Measurements from ENCODE around the gene ADAM15. TPM values are rescaled to one million over a fixed set of nuclear protein-coding genes. Genes with fewer than 3 reads are reported as not detected.

The ADAM15 gene
- total and polyA plus RNA-seq, 2 of the 8 experiments (the other 6 are each of a cell fraction or from before 2014, with no cell fraction given), result 32.9 to 37.6 TPM

GRCh38 chr1:155076371-155076770, 25.3 kb downstream of the ADAM15 start (continued):
- TF ChIP-seq CHD7 (IDR thresholded peaks at IDR 0.05; ENCODE audit: insufficient replicate concordance, low read length), result no peak
- no peak for TF ChIP-seq KDM1A (IDR thresholded peaks at IDR 0.05; ENCODE audit: borderline replicate concordance, low read length)
- no peak for TF ChIP-seq HDAC6 (IDR thresholded peaks at IDR 0.05; ENCODE audit: low read depth, low read length)
- TF ChIP-seq NRF1 (IDR thresholded peaks at IDR 0.05; ENCODE audit: low read depth, low read length), result no peak

Measured in H1 (cell line).